H1 (cell line): ENCODE results near the gene ZNF446. TPM values are rescaled to one million over a fixed set of nuclear protein-coding genes. Genes with fewer than 3 reads are reported as not detected.

Experiments used
- CTCF ChIA-PET: fragments of 300-600 bp; sonication (Branson Sonifier 250); formaldehyde crosslinking; loops from one replicate; lab custom pipeline; 2021; ENCODE audit not compliant: partially characterized antibody; lab: Charles Lee
- POLR2A ChIA-PET: fragments of 300-600 bp; sonication (Branson Sonifier 250); formaldehyde crosslinking; loops from one replicate; lab custom pipeline; 2021; ENCODE audit warnings: inconsistent platforms; ENCODE audit not compliant: partially characterized antibody; lab: Charles Lee
- DNase-seq, 2 experiments: peaks; one replicate each; pipeline versions ENCODE4 v3.0.0 to v3.0.0-alpha.2; 2010 to 2022; ENCODE audit warnings: low spot score in 2 of 2, low read depth in 1 of 2, mixed read lengths in 1 of 2
- FAIRE-seq: peaks from 2 replicates; lab custom pipeline; 2011; peaks lifted over from hg19 to GRCh38; lab: Jason Lieb, UNC
- H2AFZ ChIP-seq: 2 replicates; pipeline ENCODE4 v1.8.1; 2012; ENCODE audit warnings: low read length, inconsistent platforms
- H2AK5ac ChIP-seq: 2 replicates; pipeline ENCODE4 v1.6.1; 2013; ENCODE audit warnings: low read depth, low read length
- H2BK120ac ChIP-seq: replicated peaks from 2 replicates; pipeline ENCODE3; 2013; ENCODE audit warnings: low read depth, low read length, inconsistent platforms
- H2BK12ac ChIP-seq: 2 replicates; pipeline ENCODE4 v1.6.1; 2013; ENCODE audit warnings: low read depth, low read length
- H2BK15ac ChIP-seq: 2 replicates; pipeline ENCODE4 v1.6.1; 2013; ENCODE audit warnings: low read length
- H2BK20ac ChIP-seq: 2 replicates; pipeline ENCODE4 v1.6.1; 2013; ENCODE audit warnings: low read length
- H2BK5ac ChIP-seq: 2 replicates; pipeline ENCODE4 v1.6.1; 2013; ENCODE audit warnings: low read depth, low read length
- H3K14ac ChIP-seq: 2 replicates; pipeline ENCODE4 v1.6.1; 2013; ENCODE audit warnings: inconsistent platforms; ENCODE audit not compliant: insufficient read length
- H3K18ac ChIP-seq: 2 replicates; pipeline ENCODE4 v1.6.1; 2013; ENCODE audit warnings: low read length; ENCODE audit errors: extremely low read depth
- H3K23ac ChIP-seq: 2 replicates; pipeline ENCODE4 v1.6.1; 2013; ENCODE audit warnings: inconsistent platforms; ENCODE audit not compliant: insufficient read length
- H3K23me2 ChIP-seq: 2 replicates; pipeline ENCODE4 v1.6.1; 2013; ENCODE audit warnings: low read depth, low read length
- H3K27ac ChIP-seq: 2 replicates; pipeline ENCODE4 v1.6.1; 2011; ENCODE audit warnings: low read depth, low read length, inconsistent platforms
- H3K27me3 ChIP-seq, 4 experiments: replicated peaks in 1 of 4; 1 replicate in 1 of 4; 2 replicates in 3 of 4; pipeline versions ENCODE4 v1.6.1 to v1.8.1; 2011 to 2013; ENCODE audit warnings: low read length in 3 of 4, mild to moderate bottlenecking in 3 of 4, inconsistent platforms in 2 of 4, mixed read lengths in 2 of 4, moderate library complexity in 1 of 4; ENCODE audit not compliant: control insufficient read depth in 3 of 4, insufficient read depth in 3 of 4; ENCODE audit errors: extremely low read depth in 1 of 4
- H3K36me3 ChIP-seq, 4 experiments: 2 replicates each; pipeline versions ENCODE4 v1.6.1 to v1.8.1; 2011 to 2013; ENCODE audit warnings: mild to moderate bottlenecking in 4 of 4, low read length in 3 of 4, moderate library complexity in 2 of 4, control low read depth in 1 of 4, inconsistent platforms in 1 of 4; ENCODE audit not compliant: insufficient read depth in 4 of 4, control insufficient read depth in 2 of 4
- H3K4ac ChIP-seq: replicated peaks from 2 replicates; pipeline ENCODE3; 2013; ENCODE audit warnings: low read length, low read depth, mixed read lengths, inconsistent platforms; ENCODE audit not compliant: insufficient read length
- H3K4me1 ChIP-seq, 4 experiments: replicated peaks in 1 of 4; 1 replicate in 1 of 4; 2 replicates in 3 of 4; pipeline versions ENCODE4 v1.6.1 to v1.8.1; 2011 to 2013; ENCODE audit warnings: low read length in 3 of 4, inconsistent platforms in 2 of 4, mixed read lengths in 1 of 4; ENCODE audit not compliant: insufficient read depth in 4 of 4, control insufficient read depth in 3 of 4
- H3K4me2 ChIP-seq, 2 experiments: 2 replicates each; pipeline versions ENCODE4 v1.6.1 to v1.8.1; 2011 to 2013; ENCODE audit warnings: low read depth in 2 of 2, low read length in 2 of 2, control low read depth in 1 of 2, inconsistent platforms in 1 of 2, mild to moderate bottlenecking in 1 of 2; ENCODE audit not compliant: insufficient read depth in 1 of 2
- H3K4me3 ChIP-seq, 4 experiments: fragments of 200-600, 300-600 bp in 1 of 4; sonication (generic), shearing (Covaris generic), sonication (Bioruptor Twin) in 1 of 4; 2 replicates each; pipeline versions ENCODE4 v1.5.1 to v1.8.1; 2011 to 2016; ENCODE audit warnings: low read length in 4 of 4, low read depth in 3 of 4, control low read depth in 2 of 4, inconsistent platforms in 2 of 4, mild to moderate bottlenecking in 2 of 4, mixed read lengths in 1 of 4, moderate library complexity in 1 of 4; ENCODE audit not compliant: insufficient read depth in 2 of 4; ENCODE audit errors: extremely low read depth in 1 of 4
- H3K56ac ChIP-seq: replicated peaks from 2 replicates; pipeline ENCODE3; 2013; ENCODE audit warnings: low read depth, mild to moderate bottlenecking, mixed read lengths, low read length, inconsistent platforms; ENCODE audit not compliant: insufficient read length
- H3K79me1 ChIP-seq: 2 replicates; pipeline ENCODE4 v1.6.1; 2013; ENCODE audit warnings: low read depth, low read length, control low read depth
- H3K79me2 ChIP-seq, 2 experiments: 2 replicates each; pipeline versions ENCODE4 v1.6.1 to v1.8.1; 2012 to 2013; ENCODE audit warnings: low read length in 2 of 2, mild to moderate bottlenecking in 2 of 2, inconsistent platforms in 1 of 2; ENCODE audit not compliant: insufficient read depth in 2 of 2, control insufficient read depth in 1 of 2
- H3K9ac ChIP-seq, 4 experiments: replicated peaks in 1 of 4; 1 replicate in 1 of 4; 2 replicates in 3 of 4; pipeline versions ENCODE4 v1.6.1 to v1.8.1; 2011 to 2013; ENCODE audit warnings: low read depth in 3 of 4, low read length in 3 of 4, control low read depth in 2 of 4, mild to moderate bottlenecking in 2 of 4, moderate library complexity in 2 of 4, inconsistent platforms in 1 of 4; ENCODE audit errors: extremely low read depth in 1 of 4
- H3K9me3 ChIP-seq, 2 experiments: 2 replicates each; pipeline versions ENCODE4 v1.6.1 to v1.8.1; 2012 to 2013; ENCODE audit warnings: mild to moderate bottlenecking in 2 of 2, moderate library complexity in 2 of 2, control low read depth in 1 of 2, inconsistent platforms in 1 of 2, low read depth in 1 of 2, low read length in 1 of 2, mixed read lengths in 1 of 2; ENCODE audit not compliant: insufficient read depth in 2 of 2
- H4K20me1 ChIP-seq, 2 experiments: replicated peaks in 1 of 2; 2 replicates each; pipeline versions ENCODE3 to v1.8.1; 2011 to 2013; ENCODE audit warnings: inconsistent platforms in 2 of 2, low read length in 2 of 2, mild to moderate bottlenecking in 1 of 2; ENCODE audit not compliant: insufficient read depth in 2 of 2, control insufficient read depth in 1 of 2
- H4K5ac ChIP-seq: 2 replicates; pipeline ENCODE4 v1.6.1; 2013; ENCODE audit warnings: low read length, low read depth, mixed read lengths, inconsistent platforms; ENCODE audit not compliant: insufficient read length
- H4K8ac ChIP-seq: 2 replicates; pipeline ENCODE4 v1.8.0; 2013; ENCODE audit warnings: mild to moderate bottlenecking, moderate library complexity, low read length, inconsistent platforms; ENCODE audit not compliant: insufficient read depth; ENCODE audit errors: extremely low read depth
- H4K91ac ChIP-seq: replicated peaks from 2 replicates; pipeline ENCODE3; 2013; ENCODE audit warnings: low read length, mixed read lengths, inconsistent platforms; ENCODE audit not compliant: insufficient read length
- EGR1 ChIP-seq: IDR thresholded peaks from 2 replicates; pipeline ENCODE4 v1.6.1; 2011; ENCODE audit warnings: low read depth, low read length, borderline replicate concordance
- JUN ChIP-seq: IDR thresholded peaks from 2 replicates; pipeline ENCODE4 v1.6.1; 2011; ENCODE audit warnings: low read depth, mild to moderate bottlenecking, improper control_type of control experiment, low read length
- NANOG ChIP-seq: IDR thresholded peaks from 2 replicates; pipeline ENCODE4 v1.6.1; 2011; ENCODE audit warnings: low read length, low read depth, mild to moderate bottlenecking, inconsistent platforms; ENCODE audit not compliant: insufficient read depth, poor library complexity, severe bottlenecking
- SP1 ChIP-seq: IDR thresholded peaks from 2 replicates; pipeline ENCODE4 v1.6.1; 2011; ENCODE audit warnings: low read depth, low read length
- WGBS, 2 experiments: shearing (Covaris generic) in 1 of 2; methylation state at CpG; one replicate each; pipeline versions ENCODE4 v1.1.6 to v1.1.7; 2013 to 2015; ENCODE audit warnings: low lambda C conversion rate in 2 of 2, mixed read lengths in 2 of 2, inconsistent platforms in 1 of 2, low coverage in 1 of 2, missing lambda C conversion rate in 1 of 2; ENCODE audit not compliant: insufficient replicate concordance in 2 of 2, insufficient coverage in 1 of 2, insufficient read length in 1 of 2; ENCODE audit errors: extremely low coverage in 1 of 2, missing lambda C conversion rate in 1 of 2; 5-methylcytosine and 5-hydroxymethylcytosine counted together
- polyA plus RNA-seq, 7 experiments: library from polyadenylated mRNA; depleted of rRNA in 3 of 7; stranded (reverse) in 5 of 7; unstranded in 2 of 7; fragments of >200 nt in 5 of 7; fragments of 200-250 nt in 2 of 7; gene quantifications; 1 replicate in 5 of 7; 2 replicates in 1 of 7; 4 replicates in 1 of 7; pipeline versions ENCODE4 v1.2.1 to v1.2.3, GENCODE V29; 2011 to 2013; ENCODE audit warnings: missing spikeins in 2 of 7, mixed read lengths in 2 of 7
- total RNA-seq: library from RNA; stranded (reverse); fragmentation: NEBNext Ultra II Directional; extraction: Animal tissue kit (Norgen Biotek cat#: 25700); gene quantifications from 2 replicates; pipeline ENCODE4 v1.2.1, GENCODE V29; 2021

ZNF446 gene
- total and polyA plus RNA-seq, 2 of the 8 experiments (the other 6 are each of a cell fraction or from before 2014, with no cell fraction given), result 4.1 to 5.5 TPM

GRCh38 chr19:58498316-58499020, 22.3 kb downstream of the ZNF446 start:
- DNase-seq, result no peak
- H3K79me1 ChIP-seq, result peaks cover 8% of the 10 kb centered on the region
- peak overlapping the region; percentile 5 for H3K56ac ChIP-seq
- peak overlapping the region; percentile 27 for H3K4ac ChIP-seq
- H3K18ac ChIP-seq, result peak overlapping the region; percentile 51; the same call in 1 of the 2 replicates
- 0 out of 2 replicates have a peak overlapping the region, but pooled peaks have one; percentile 92 for H2BK15ac ChIP-seq
- peak overlapping the region; percentile 45; the same call in 1 of the 2 replicates for H2AK5ac ChIP-seq
- H2AFZ ChIP-seq, result peak overlapping the region; percentile 81
- no peaks in the 10 kb centered on the region for H3K9me3 ChIP-seq
- H4K20me1 ChIP-seq, result peaks cover 0 to 2% of the 10 kb centered on the region in 2 experiments
- H3K27me3 ChIP-seq, result no peaks in the 10 kb centered on the region
- H3K23me2 ChIP-seq, result peaks cover 22% of the 10 kb centered on the region
- H2BK12ac ChIP-seq, result no peak overlapping the region
- no peak overlapping the region for H4K5ac ChIP-seq
- H2BK20ac ChIP-seq, result no peak overlapping the region
- 49% methylated on average over 18 of the region's 22 CpGs; no CpG with 5 or more reads in 1 of the 2 experiments for WGBS, 2 experiments
- H2BK5ac ChIP-seq, result peak overlapping the region; percentile 84
- no peak overlapping the region for H3K27ac ChIP-seq
- no peaks in the 10 kb centered on the region for H3K79me2 ChIP-seq
- no peak overlapping the region for H3K14ac ChIP-seq
- CTCF ChIA-PET, result interaction anchor here (4.9 kb wide), 1 partner anchor 20 kb away, joined by 27 read pairs; the partner anchor contains the start of gene ZBTB45
- peak overlapping the region; percentile 45 for H4K91ac ChIP-seq
- H3K9ac ChIP-seq, result peak overlapping the region in 1 of 4 experiments; percentile 61; a peak in 5 of 7 replicates
- POLR2A ChIA-PET, result interaction anchor here (1.1 to 3.6 kb wide), 10 partner anchors 10 to 90 kb away, joined by 3 to 14 read pairs (median 4); partner anchors contain the start of genes CHMP2A, SLC27A5, TRIM28 and ZNF584
- no peak overlapping the region for H3K23ac ChIP-seq
- H3K4me2 ChIP-seq, result peak overlapping the region; percentile 93 to 96
- no peak overlapping the region for H2BK120ac ChIP-seq
- H3K4me1 ChIP-seq, result peaks cover 0 to 14% (median 7%) of the 10 kb centered on the region in 4 experiments; a peak in 4 of 7 replicates
- no peak for FAIRE-seq
- H4K8ac ChIP-seq, result no peak overlapping the region
- H3K36me3 ChIP-seq, result no peaks in the 10 kb centered on the region
- peak overlapping the region; percentile 72 to 83 (median 76) for H3K4me3 ChIP-seq
- TF ChIP-seq JUN (no peak), SP1 (no peak), EGR1 (no peak), NANOG (no peak)
